A172 (cell line): Measurements from ENCODE around the gene IRAK4. TPM values are rescaled to one million over a fixed set of nuclear protein-coding genes. Genes with fewer than 3 reads are reported as not detected.
A peak's percentile ranks its signal among the peaks of the same experiment; 100 is the strongest.

Source experiments
- DNase-seq: peaks from one replicate; pipeline ENCODE4 v3.0.0-alpha.2; 2015; ENCODE audit warnings: low spot score
- total RNA-seq: library from RNA; depleted of rRNA; stranded (reverse); fragments of >200 nt; shearing (Covaris generic); gene quantifications from 2 replicates; pipeline ENCODE4 v1.2.3, GENCODE V29; 2014

The IRAK4 gene
- total RNA-seq, 1 experiment from 2014 or later: 13.9 TPM

DNA sequence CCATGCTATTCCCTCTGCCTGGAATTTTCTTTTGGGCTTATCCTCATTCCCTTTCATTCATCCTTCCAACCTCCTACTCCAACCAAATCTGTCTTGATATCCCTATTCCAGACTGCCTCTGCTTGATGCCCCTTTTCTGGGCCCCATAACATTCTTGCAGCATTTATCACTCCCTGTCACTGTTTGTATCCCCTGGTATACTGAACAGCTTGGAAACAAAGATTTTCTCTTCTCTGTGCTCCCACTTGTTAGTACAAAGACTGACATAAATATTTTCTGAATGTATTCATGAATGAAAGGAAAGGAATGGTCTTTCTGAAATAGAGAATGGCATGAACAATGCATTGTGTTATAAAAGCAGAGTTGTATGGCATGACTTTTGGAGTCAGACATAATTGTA is 7.5 kb downstream of the IRAK4 start:
- no peak for DNase-seq

DNA sequence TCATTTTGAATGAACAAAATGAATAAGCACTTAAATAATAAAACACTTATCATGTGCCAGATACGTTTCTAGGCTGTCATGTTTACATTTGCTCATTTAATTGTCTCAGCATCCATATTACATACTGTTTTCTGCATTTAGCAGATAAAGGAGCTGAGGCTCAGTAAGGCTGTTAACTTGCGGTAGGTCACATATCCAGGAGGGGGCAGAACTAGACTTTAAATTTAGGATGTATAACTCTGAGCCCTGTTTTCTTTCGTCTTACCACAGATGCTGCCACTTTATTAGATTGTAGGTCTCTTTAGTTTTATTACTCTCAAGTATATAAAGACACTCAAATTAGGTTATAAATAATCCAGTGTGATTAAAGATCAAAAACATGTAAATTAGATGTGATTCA is 17.7 kb downstream of the IRAK4 start:
- peak; percentile 10 for DNase-seq

DNA sequence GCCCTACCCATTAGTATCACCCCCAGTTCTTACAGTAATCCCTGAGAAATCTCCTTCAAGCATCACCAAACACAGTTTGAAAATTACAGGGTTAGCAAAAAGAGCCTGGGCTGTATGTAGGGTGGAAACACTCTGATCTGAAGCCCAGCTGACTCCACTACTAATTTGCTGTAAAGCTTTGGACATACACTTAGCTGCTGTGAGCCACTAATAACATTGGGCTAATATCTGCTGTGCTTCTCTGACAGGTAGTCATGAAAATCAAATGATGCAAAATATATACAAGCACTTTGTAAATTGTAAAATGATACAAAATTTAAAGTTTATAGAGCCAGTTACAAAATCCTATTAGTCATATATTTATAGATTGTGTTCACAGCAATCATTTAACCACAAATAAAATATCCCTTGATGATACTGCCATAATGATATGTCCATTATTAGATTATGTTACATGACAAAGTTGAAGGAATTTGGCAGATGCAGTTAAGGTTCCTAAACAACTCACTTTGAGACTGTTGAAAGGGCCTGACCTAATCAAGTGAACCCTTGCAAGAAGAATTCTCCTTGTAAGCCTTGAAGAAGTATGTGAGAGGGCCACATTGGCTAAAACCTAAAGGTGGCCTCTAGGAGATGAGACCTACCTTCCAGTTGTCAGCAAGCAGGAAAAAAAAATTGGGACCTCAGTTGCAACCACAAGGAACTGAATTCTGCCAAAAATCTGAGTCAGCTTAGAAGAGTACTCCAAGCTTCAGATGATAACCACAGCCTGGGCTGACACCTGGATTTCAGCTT is 28.3 kb downstream of the IRAK4 start:
- no peak for DNase-seq

DNA sequence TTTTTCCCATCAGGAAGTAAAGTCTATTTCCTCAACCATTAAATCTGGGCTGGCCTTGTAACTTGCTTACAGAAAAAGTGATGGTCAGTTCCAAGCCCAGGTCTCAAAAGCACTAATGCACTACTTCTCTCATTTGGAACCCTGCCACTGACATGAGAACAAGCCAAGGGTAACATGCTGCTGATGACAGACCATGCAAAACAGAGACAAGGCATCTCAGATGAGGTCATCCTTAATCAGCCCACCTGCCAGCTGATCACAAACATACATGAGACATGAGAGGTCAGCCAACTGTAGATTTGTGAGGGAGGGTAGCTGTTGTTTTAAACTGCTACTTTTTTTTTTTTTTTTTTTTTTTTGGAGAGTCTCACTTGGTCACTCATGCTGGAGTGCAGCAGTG is 31.2 kb downstream of the IRAK4 start:
- DNase-seq: no peak

DNA sequence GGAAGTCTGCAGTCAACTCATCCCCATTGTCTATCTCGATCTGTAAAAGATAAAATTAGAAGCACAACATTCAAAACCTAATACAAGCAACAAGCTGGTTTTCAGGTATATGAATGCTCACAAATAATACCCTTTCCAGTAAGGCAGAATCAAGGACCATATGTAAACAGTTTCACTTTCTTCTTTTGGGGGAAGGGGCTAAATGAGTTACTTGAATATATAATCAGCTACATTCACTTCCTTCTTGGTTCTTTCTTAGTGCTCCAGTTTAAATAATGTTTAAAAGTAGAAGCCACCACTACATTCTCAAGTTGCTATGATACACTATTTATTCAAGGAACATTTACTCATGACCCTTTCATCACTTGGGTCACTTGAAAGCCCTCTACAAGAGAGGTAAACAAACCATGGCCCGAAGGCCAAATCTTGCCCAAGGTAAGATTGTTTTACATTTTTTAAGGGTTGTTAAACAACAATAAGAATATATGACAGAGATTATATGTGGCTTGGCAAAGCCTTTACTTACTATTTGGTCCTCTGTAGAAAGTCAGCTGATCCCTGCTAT is 37.0 kb downstream of the IRAK4 start:
- no peak for DNase-seq

DNA sequence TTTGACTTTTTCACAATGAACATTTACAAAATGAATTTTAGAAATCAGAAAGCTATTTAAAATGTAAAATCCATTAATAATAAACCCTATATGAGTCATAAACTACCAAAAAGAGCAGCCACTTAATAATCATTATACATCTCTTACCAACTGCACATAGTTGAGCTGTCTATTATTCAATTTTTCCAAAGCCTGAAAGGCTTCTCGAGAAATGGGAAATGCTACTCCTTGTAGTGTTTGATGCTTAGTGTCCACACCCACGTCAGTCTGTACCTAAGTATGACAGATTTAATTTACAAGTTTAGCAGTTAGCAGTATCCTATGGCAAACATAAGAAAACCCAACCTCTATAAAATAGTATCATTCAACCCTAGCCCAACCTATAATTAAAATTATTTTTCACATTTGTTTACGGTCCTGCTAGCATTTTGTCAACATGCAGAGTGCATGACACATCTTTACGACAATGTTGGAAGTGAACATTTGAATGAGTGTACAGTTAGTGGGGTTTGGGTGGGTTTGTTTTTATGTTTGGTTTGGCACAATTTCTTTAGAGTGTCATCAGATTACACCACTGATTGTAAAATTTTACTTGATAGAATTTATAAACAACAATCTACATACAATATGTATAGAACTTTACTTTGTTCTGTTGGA is 38.9 kb downstream of the IRAK4 start:
- no peak for DNase-seq

DNA sequence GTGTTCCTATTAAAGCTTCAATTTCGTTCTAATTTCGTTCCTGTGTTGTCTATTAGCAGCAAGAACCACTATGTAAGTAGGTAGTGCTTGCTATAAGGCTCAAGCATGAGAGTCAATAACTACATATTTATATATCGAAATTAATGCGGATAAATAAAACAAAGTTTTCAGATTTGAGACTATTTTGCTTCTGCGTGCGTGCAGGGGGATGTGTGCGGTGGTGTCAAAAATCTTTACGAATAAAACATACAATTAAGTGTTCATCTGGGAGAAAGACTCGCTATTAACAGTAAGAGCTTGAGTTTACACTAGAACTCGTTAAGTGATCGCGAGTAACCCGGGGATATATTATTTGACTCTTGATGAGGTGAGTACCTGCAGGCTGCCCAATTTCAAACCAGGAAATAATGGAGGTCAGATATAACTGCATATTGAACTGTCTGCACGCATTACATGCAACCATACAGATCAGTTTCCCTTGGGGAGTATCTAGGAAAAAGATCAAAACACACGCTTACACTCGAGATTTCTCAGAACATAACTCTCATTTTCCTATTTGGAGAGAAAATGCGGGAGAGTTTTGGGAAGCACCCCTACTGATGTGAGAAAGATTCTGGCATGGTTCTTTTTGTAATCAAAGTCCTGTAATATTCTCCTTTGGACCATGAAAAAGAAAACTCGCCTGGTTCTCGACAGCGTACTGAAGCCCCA is 46.6 kb downstream of the IRAK4 start:
- DNase-seq: peak; percentile 3

DNA sequence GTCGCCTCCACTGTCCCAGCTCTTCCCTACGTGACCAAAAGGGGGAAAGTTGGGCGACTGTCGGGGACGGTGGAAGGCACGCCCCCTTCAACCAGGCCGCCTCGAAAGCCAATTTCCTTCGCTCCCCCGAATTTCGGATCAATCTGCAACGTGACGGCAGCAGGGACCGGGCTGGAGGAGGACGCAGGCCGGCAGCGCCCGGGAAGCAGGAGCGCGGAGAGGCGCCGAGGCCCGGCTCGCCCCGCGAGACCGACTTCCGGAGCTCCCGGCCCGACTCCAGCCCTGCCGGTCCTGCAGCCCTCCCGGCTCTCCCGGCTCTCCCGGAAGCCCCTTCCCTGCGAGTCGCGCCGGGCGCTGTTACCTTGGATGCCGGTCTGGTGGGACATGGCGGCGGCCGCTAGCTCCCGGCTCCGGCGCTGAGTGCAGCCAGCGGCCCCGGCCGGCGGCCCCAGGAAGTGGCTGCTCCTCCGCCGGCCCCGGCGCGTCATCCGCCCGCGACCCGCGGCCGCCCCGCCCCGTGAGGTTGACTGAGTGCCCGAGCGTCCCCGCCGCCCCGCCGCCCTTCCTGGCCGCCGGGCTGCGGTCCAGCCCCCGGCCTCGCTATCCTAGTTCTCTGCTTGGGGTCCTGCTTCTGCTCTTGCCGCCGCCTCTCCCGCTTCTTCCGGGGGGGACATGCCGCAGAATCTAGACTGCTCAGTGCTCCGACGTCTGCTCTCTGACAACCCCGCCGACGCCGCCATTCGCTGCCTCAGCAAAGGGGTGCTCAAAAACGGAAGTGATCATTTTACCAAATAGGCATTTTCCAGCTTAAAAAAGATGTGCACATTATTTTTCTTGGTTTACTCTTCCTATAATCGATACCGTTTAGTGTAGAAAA is 47.3 kb downstream of the IRAK4 start, which contains the start of gene TWF1:
TSS of gene TWF1 (minus strand) at position 458 of the 877 bp plus-strand sequence. CDS start at position 386, 72 bp downstream.
- DNase-seq: peak; percentile 49

DNA sequence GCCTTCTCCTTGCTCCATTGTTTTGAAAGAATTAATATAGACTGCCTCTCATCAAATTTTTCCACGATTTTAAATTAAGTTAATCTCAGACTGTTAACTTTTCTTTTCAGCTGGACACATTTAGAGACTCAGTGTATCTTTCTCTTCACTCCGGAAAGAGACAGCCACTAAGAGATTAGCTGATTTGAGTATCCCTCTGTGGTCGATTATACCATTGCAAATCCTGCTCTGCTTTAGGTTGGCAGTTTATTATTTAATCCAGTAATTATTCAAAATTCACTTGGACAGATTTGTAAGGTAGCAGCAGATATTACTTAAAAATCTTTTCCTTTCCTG is 48.0 kb downstream of the IRAK4 start:
- peak; percentile 8 for DNase-seq

DNA sequence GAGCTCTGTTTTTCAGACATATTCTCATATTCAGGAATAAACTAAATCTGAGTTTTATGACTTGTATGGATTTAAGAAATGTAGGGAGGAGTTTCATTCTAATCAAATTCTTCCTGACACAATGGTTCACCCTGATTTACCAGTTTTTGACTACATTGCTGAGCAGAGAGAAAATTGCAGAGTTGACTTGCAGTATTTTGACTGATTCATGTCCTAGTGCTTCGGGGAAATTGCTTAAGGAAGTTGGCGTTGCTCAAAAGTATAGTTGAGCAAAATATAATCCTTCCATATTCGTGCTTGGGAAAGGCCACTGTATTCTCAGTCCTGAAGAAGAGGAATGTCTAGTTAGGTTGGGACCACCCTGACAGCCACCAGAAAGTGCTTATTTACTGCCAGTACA is 48.6 kb downstream of the IRAK4 start:
- no peak for DNase-seq

DNA sequence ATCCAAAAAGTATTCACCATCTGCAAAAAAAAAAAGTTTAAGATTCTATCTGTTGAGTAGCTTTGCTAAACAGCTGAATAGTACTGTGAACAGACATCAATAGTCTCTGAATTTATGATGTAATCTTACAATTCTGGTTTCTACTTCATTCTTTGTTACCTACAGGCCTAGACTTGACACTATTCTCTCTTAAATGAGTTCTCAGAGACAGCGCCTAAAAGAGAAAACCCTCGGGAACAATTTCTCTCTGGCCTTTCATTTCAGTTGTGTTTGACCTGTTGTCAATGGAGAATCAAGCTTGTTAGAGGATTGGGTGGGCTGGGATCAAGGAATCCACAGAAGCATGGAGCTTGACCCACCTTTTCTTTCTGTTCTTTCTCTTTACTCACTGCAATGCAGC is 53.3 kb downstream of the IRAK4 start:
- DNase-seq: no peak

DNA sequence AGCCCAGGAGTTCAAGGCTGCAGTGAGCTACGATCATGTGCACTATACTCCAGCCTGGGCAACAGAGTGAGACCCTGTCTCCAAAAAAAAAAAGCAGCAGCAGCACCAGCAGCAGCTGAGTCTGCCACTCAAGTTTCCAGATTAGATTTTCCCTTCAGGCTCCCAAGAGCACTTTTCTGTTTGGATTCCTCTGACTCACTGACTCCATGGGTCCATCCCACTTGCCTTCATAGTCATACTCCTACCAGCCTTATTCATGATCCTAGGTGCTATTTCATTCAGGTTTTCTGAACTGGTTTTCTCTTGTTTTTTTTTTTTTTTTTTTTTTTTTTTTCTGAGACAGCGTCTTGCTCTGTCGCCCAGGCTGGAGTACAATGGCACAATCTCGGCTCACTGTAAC is 54.2 kb downstream of the IRAK4 start:
- DNase-seq: no peak

DNA sequence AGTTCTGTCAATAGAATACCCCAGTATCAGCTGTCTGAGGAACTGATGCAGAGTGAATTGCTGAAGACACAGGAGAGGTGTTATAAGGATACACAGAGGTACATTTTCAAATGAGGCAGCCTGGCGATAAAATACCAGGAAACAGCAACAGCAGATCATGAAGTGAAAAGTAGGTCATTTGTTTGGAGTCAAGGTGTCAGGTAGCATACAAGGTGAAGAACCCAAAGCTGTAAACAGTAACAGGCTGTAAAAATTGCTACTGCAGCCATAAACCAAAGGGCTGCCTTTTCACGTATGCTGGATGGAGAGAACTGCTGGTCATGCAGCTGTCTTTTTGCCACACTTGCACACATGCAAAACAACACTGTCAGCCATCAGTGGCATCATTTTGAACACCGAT is 56.7 kb downstream of the IRAK4 start:
- DNase-seq: no peak

DNA sequence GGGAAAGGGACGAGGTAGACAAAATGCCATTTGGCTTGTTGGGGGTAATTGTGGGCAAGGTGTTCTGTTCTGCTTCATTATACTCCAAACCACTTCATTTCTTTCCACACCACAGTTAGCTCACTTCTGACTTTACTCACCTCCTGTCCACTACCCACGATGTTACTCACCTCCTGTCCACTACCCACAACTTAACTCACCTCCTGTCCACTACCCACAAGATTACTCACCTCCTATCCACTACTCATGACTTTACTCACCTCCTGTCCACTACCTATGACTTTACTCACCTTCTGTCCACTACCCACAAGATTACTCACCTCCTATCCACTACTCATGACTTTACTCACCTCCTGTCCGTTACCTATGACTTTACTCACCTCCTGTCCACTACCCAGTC is 57.4 kb downstream of the IRAK4 start:
- no peak for DNase-seq

DNA sequence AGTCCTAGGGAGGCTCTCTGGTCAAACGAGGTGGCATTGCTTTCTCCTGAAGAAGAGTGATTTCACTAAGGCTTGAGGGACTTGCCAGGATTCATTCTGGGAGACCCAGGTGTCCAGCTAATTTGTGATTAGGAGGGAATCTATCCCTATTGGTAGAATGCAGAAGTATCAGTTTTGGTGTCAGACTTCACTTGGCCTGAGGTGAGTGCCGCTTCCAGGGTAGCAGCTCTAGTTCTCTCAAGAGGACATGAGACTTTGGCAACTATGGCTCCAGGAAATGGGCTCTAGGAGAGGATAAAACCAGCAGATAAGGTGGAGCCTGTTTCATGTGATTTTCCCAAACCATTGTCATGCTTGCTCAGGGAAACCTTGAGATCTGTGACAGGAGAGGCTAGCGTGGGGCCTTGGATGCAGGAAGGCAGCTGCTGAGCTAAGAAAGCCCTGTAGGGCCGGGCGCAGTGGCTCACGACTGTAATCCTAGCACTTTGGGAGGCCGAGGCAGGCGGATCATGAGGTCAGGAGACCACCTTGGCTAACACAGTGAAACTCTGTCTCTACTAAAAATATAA is 65.5 kb downstream of the IRAK4 start:
- DNase-seq: no peak

DNA sequence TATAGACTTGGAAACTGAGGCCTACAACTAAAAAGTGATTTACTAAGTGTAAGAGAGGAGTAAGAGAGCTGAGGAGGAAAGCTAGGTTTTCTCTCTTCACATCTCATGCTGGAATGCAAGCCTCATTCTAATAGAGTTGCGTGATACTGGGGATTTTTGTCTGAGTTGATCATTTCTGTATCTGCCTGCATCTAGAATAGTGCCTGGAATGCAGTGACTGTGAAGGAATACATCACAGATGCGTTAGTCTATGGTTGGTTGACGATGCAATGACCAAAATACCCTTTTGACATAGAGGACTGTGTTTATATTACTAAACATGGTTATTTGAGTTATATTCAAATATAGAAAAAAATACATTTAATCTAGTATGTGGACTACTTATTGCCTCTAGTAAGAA is 67.9 kb downstream of the IRAK4 start:
- no peak for DNase-seq

DNA sequence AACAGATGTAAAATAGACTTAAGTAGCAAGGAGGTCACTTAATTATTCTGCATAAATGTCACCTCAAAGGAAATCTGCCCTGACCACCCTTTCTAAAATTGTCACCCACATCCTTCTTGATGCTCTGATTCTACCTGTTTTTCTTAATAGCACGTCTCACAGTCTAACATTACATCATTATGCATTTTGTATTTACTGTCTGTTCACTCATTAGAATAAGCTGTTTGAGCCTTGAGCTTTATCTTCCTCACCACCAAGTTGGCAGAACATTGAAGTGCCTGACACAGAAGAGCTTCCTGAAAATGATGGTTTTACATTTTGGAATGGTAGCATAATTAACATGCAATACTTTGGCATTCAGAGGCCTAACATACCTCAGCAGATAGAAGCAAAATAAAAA is 68.3 kb downstream of the IRAK4 start:
- no peak for DNase-seq

DNA sequence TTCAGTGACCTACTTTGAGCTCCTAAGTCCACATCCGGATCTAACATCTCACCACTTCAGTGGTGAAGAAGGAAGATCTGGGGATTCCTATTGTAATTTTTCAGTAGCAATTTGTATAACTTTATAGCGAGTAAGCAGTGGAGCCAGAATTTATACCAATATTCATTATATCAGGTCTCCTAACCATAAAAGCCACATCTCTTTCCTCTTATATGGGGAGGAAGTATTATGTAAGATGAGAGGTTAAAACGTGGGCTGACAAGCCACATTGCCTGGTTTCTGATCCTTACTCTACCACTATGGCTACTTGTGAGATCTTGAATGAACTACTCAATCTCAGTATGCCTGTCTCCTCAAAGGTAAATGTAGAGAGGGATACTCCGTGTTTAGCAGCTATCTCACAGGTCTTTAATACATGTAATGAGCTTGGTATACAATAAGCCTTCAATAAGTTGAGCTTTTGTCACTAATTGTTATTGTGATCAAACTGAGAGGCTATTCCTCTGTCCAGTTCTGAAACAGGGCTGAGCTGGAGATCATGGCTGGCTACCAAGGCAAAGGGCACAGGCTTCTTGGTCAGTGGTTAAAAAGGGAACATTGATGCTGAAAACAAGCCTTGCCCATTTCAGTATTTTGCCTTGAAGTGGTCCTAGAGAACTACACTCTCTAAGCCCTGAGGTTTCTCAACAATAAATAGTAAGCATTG is 73.9 kb downstream of the IRAK4 start:
- DNase-seq: no peak

DNA sequence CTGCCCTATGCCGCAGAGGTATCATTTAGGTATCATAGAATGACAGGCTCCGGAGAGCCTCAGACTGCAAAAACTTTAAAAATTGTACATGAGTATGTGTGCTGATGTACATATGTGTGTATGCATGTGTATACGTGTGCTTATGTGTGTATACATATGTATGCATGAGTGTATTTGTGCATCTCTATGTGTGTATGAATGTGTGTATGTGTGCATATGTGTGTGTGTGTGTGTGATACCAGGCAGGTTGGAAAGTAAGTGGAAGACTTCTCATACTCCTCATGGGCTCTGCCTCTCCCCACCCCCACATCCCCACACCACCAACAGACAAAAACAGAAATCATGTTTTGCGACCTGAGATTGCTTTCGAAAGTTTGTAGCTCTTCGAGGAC is 76.5 kb downstream of the IRAK4 start:
- DNase-seq: no peak

DNA sequence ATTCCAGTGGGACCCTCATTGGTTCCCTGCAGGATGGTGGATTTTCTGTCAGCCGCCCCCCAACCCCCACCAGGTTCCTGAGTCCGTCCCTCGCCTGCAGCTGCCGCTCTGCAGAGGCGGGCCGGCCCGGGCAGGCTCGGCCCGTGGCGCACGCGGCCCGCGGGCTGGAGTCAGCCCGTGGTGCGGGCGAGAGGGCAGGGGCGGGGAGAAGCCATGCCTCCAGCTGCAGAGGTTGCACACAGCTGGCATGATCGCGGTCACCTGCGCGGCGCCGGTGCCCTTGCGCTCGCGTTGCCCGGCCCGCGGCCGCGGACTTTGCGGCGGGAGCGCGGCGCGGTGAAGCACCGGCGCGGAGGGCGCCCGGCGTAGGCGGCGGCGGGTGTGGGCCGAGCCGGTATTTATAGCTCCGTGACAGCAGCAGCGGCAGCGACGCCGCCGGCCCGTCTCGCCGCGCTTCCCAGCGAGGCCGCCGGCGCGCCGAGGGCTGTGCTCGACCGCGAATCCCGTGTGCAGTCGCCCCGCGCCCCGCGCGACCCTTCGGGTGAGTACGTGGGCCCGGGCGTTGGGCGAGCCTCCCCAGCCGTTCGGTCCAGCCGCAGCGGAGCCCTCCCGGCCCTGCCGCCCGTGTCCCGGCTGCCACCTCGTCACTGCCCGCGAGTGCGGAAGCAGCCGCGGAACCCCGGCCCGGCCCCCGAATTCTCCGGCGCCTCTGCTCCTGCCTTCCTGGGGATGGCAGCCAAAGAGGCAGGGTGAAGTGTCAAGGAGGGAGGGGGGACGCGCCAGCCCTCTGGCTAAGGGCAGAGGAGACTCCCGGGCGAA is 77.1 kb downstream of the IRAK4 start, which contains the start of gene TMEM117:
TSS of gene TMEM117 (plus strand) at position 426 of the 819 bp plus-strand sequence.
- DNase-seq: peak; percentile 37
